HL-60 (cell line): ENCODE measurements around the gene NOXRED1.

Experiments
- GABPA ChIP-seq: IDR thresholded peaks from 2 replicates; pipeline ENCODE4 v1.6.1; 2012; ENCODE audit warnings: low read depth
- POLR2AphosphoS5 ChIP-seq: IDR thresholded peaks from 2 replicates; pipeline ENCODE4 v1.6.1; 2012; ENCODE audit warnings: low read depth
- TF ChIP-seq, protein P1 (sequence below): IDR thresholded peaks from 2 replicates; pipeline ENCODE4 v1.6.1; 2012; ENCODE audit warnings: low read depth; ENCODE audit not compliant: insufficient replicate concordance
- TF ChIP-seq, protein P2 (sequence below): IDR thresholded peaks from one replicate; pipeline ENCODE4 v1.5.1; 2011; ENCODE audit warnings: low read length, control low read depth, inconsistent platforms; ENCODE audit not compliant: insufficient read depth

DNA sequence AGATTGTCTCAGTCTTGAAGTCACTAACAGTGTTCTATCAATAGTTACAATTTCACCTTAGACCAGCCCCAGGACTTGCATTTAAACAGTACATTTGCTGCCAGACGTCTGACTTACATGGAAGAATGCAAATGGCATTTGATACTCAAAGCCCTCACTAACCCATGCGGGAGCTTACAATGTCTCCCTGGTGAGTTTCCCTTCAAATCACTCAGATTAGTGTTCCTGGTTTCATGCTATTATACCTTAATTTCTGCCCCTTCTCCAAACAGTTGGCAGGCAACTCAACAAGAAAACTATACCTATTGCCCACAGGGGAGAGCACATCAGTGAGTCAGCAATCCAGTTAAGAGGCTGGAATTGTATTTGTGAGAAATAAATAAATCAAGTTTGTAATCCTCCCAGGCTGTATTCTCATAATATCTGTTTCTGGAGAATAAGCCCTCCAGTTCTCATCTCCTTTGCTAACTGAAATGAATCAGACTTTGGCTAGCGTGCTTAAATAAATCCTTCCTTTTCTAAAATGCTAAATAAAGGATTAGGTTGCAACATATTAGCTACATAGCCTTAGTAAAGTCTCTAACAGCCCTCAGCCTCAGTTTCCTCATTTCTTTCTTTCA lies 78.8 kb downstream of the NOXRED1 start:
- TF ChIP-seq, protein P1, sequence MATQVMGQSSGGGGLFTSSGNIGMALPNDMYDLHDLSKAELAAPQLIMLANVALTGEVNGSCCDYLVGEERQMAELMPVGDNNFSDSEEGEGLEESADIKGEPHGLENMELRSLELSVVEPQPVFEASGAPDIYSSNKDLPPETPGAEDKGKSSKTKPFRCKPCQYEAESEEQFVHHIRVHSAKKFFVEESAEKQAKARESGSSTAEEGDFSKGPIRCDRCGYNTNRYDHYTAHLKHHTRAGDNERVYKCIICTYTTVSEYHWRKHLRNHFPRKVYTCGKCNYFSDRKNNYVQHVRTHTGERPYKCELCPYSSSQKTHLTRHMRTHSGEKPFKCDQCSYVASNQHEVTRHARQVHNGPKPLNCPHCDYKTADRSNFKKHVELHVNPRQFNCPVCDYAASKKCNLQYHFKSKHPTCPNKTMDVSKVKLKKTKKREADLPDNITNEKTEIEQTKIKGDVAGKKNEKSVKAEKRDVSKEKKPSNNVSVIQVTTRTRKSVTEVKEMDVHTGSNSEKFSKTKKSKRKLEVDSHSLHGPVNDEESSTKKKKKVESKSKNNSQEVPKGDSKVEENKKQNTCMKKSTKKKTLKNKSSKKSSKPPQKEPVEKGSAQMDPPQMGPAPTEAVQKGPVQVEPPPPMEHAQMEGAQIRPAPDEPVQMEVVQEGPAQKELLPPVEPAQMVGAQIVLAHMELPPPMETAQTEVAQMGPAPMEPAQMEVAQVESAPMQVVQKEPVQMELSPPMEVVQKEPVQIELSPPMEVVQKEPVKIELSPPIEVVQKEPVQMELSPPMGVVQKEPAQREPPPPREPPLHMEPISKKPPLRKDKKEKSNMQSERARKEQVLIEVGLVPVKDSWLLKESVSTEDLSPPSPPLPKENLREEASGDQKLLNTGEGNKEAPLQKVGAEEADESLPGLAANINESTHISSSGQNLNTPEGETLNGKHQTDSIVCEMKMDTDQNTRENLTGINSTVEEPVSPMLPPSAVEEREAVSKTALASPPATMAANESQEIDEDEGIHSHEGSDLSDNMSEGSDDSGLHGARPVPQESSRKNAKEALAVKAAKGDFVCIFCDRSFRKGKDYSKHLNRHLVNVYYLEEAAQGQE = no peak
- no peak for TF ChIP-seq POLR2AphosphoS5
- TF ChIP-seq, protein P2, sequence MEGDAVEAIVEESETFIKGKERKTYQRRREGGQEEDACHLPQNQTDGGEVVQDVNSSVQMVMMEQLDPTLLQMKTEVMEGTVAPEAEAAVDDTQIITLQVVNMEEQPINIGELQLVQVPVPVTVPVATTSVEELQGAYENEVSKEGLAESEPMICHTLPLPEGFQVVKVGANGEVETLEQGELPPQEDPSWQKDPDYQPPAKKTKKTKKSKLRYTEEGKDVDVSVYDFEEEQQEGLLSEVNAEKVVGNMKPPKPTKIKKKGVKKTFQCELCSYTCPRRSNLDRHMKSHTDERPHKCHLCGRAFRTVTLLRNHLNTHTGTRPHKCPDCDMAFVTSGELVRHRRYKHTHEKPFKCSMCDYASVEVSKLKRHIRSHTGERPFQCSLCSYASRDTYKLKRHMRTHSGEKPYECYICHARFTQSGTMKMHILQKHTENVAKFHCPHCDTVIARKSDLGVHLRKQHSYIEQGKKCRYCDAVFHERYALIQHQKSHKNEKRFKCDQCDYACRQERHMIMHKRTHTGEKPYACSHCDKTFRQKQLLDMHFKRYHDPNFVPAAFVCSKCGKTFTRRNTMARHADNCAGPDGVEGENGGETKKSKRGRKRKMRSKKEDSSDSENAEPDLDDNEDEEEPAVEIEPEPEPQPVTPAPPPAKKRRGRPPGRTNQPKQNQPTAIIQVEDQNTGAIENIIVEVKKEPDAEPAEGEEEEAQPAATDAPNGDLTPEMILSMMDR = no peak
- no peak for TF ChIP-seq GABPA
